Natural killer cell (primary cell): ENCODE results near the gene TENM3. TPM values are rescaled to one million over a fixed set of nuclear protein-coding genes. Genes with fewer than 3 reads are reported as not detected.

Experiments used
- ATAC-seq, 3 donors: fragments of 150-1000 bp in 2 of 3; fragments of 200-7000 bp in 1 of 3; cut with Tn5 transposase; 1 replicate in 1 of 3; 2 replicates in 2 of 3; pipeline ENCODE4 v1.10.0; 2021; ENCODE audit warnings: mild to moderate bottlenecking in 2 of 3, moderate library complexity in 2 of 3
- DNase-seq, 2 donors: peaks; one replicate each; pipeline versions ENCODE4 v3.0.0 to v3.0.0-alpha.2; 2013 to 2021; ENCODE audit warnings: mixed read lengths in 1 of 2
- H3K27ac ChIP-seq: one replicate; pipeline ENCODE4 v1.5.1; 2013; ENCODE audit warnings: mild to moderate bottlenecking, low read length
- H3K27me3 ChIP-seq: one replicate; pipeline ENCODE4 v1.6.1; 2013; ENCODE audit warnings: low read length; ENCODE audit not compliant: control insufficient read depth, insufficient read depth
- H3K36me3 ChIP-seq: one replicate; pipeline ENCODE4 v1.6.1; 2013; ENCODE audit warnings: low read length; ENCODE audit not compliant: control insufficient read depth, insufficient read depth
- H3K4me1 ChIP-seq: one replicate; pipeline ENCODE4 v1.6.1; 2013; ENCODE audit warnings: low read length; ENCODE audit not compliant: control insufficient read depth, insufficient read depth
- H3K4me3 ChIP-seq: one replicate; pipeline ENCODE4 v1.5.1; 2013; ENCODE audit warnings: low read length
- H3K9me3 ChIP-seq: one replicate; pipeline ENCODE4 v1.6.1; 2013; ENCODE audit warnings: low read length; ENCODE audit not compliant: control insufficient read depth, insufficient read depth
- H3K27ac Mint-ChIP-seq, 2 donors: one replicate each; pipeline ENCODE4 v1.8.0; 2022; ENCODE audit warnings: mild to moderate bottlenecking in 2 of 2, mixed read lengths in 2 of 2, moderate library complexity in 1 of 2
- H3K27me3 Mint-ChIP-seq, 2 donors: one replicate each; pipeline ENCODE4 v1.8.0; 2022; ENCODE audit warnings: low read depth in 2 of 2, mixed read lengths in 2 of 2
- H3K36me3 Mint-ChIP-seq: one replicate; pipeline ENCODE4 v1.8.0; 2022; ENCODE audit warnings: mixed read lengths
- H3K4me1 Mint-ChIP-seq, 2 donors: one replicate each; pipeline ENCODE4 v1.8.0; 2022; ENCODE audit warnings: mixed read lengths in 2 of 2
- H3K4me3 Mint-ChIP-seq: one replicate; pipeline ENCODE4 v1.8.0; 2022; ENCODE audit warnings: mild to moderate bottlenecking, moderate library complexity, mixed read lengths
- H3K9me3 Mint-ChIP-seq, 2 donors: one replicate each; pipeline ENCODE4 v1.8.0; 2022; ENCODE audit warnings: mixed read lengths in 2 of 2
- CTCF ChIP-seq: fragments of 200-600 bp; IDR thresholded peaks from one replicate; pipeline ENCODE4 v1.8.0; 2022; ENCODE audit warnings: antibody characterized with exemption
- WGBS: methylation state at CpG from one replicate; pipeline ENCODE4 v1.1.7; 2013; ENCODE audit warnings: missing lambda C conversion rate; ENCODE audit not compliant: insufficient coverage; 5-methylcytosine and 5-hydroxymethylcytosine counted together
- intact Hi-C: fragments of 100-400 bp; cut with micrococcal nuclease; formaldehyde crosslinking; loops from one replicate; pipeline ENCODE4 v1.14.2; 2022
- total RNA-seq, 4 donors: library from RNA; stranded (reverse); fragments of 120-200 nt in 1 of 4; gene quantifications; one replicate each; pipeline versions ENCODE4 v1.2.3 to v1.2.4, GENCODE V29; 2013 to 2022

TENM3 gene
- total RNA-seq, 3 donors from 2014 or later (not counting 1 experiment from before 2014, with no cell fraction given), result not detected

- Mint-ChIP-seq H3K9me3 (no peaks in the 10 kb centered on the region), H3K4me3 (no peak overlapping the region), H3K27me3 (peaks cover 0 to 4% of the 10 kb centered on the region in 2 donors), H3K4me1 (no peaks in the 10 kb centered on the region), H3K27ac (no peak overlapping the region), H3K36me3 (no peaks in the 10 kb centered on the region)
- no peak overlapping the region for H3K27ac ChIP-seq
- H3K36me3 ChIP-seq, result no peaks in the 10 kb centered on the region
- ATAC-seq (no peak), DNase-seq (no peak)
- no peak for TF ChIP-seq CTCF
- no peaks in the 10 kb centered on the region for H3K9me3 ChIP-seq
- intact Hi-C loops, result no loop called here
- WGBS, result 69% methylated on average over 1 of the region's 1 CpG
- no peak overlapping the region for H3K4me3 ChIP-seq
- no peaks in the 10 kb centered on the region for H3K27me3 ChIP-seq
- H3K4me1 ChIP-seq, result no peaks in the 10 kb centered on the region
Measured at GRCh38 chr4:182533964-182534363, 290.8 kb downstream of the TENM3 start.

- intact Hi-C loops, result no loop called here
- 82% methylated on average over 7 of the region's 8 CpGs for WGBS
Measured at GRCh38 chr4:182536221-182536811, 293.1 kb downstream of the TENM3 start.

GRCh38 chr4:182537031-182537795 is 294.0 kb downstream of the TENM3 start:
- H3K36me3 Mint-ChIP-seq, result no peaks in the 10 kb centered on the region
- Histone ChIP-seq H3K27me3 (no peaks in the 10 kb centered on the region), H3K36me3 (no peaks in the 10 kb centered on the region), H3K4me3 (no peak overlapping the region), H3K27ac (no peak overlapping the region), H3K4me1 (no peaks in the 10 kb centered on the region), H3K9me3 (no peaks in the 10 kb centered on the region)
- no peaks in the 10 kb centered on the region for H3K4me1 Mint-ChIP-seq
- no peak for ATAC-seq
- intact Hi-C loops, result no loop called here
- no peak overlapping the region for H3K27ac Mint-ChIP-seq
- TF ChIP-seq CTCF, result no peak
- DNase-seq, result no peak
- no peaks in the 10 kb centered on the region for H3K9me3 Mint-ChIP-seq
- no peaks in the 10 kb centered on the region for H3K27me3 Mint-ChIP-seq
- H3K4me3 Mint-ChIP-seq, result no peak overlapping the region
- WGBS, result 60% methylated on average over 10 of the region's 10 CpGs

More at GRCh38 chr4:182536221-182536811, 293.1 kb downstream of the TENM3 start:
- TF ChIP-seq CTCF, result no peak
- Mint-ChIP-seq H3K27ac (no peak overlapping the region), H3K9me3 (no peaks in the 10 kb centered on the region), H3K4me1 (no peaks in the 10 kb centered on the region), H3K27me3 (no peaks in the 10 kb centered on the region), H3K36me3 (no peaks in the 10 kb centered on the region), H3K4me3 (no peak overlapping the region)
- Histone ChIP-seq H3K4me3 (no peak overlapping the region), H3K4me1 (no peaks in the 10 kb centered on the region), H3K9me3 (no peaks in the 10 kb centered on the region), H3K27me3 (no peaks in the 10 kb centered on the region), H3K27ac (no peak overlapping the region), H3K36me3 (no peaks in the 10 kb centered on the region)
- DNase-seq, result no peak
- no peak for ATAC-seq
